Endothelial cell of umbilical vein (primary cell): ENCODE measurements around the gene CMTM7. TPM values are rescaled to one million over a fixed set of nuclear protein-coding genes. Genes with fewer than 3 reads are reported as not detected.

Source experiments
- BruUV-seq: library from RNA; stranded (reverse); fragments of 400-500 nt; replicated peaks from 2 replicates; lab custom pipeline; 2021; lab: Mats Ljungman, UMichigan
- CTCF ChIA-PET: fragments of 300-600, 350-600 bp; sonication (Branson Sonifier 250); formaldehyde crosslinking; loops from one replicate; lab custom pipeline; 2021; ENCODE audit warnings: antibody characterized with exemption, inconsistent platforms; lab: Charles Lee
- POLR2A ChIA-PET: fragments of 300-600, 350-600 bp; sonication (Branson Sonifier 250); formaldehyde crosslinking; loops from one replicate; lab custom pipeline; 2021; ENCODE audit warnings: antibody characterized with exemption, inconsistent platforms; lab: Charles Lee
- DNase-seq: peaks from one replicate; pipeline ENCODE4 v3.0.0-alpha.2; 2011; ENCODE audit warnings: low read depth, low spot score
- FAIRE-seq: peaks from 2 replicates; lab custom pipeline; 2011; peaks lifted over from hg19 to GRCh38; lab: Jason Lieb, UNC
- H2AFZ ChIP-seq: 2 replicates; pipeline ENCODE4 v1.6.0; 2012; ENCODE audit warnings: low read depth, low read length, control low read depth, inconsistent platforms
- H3K27ac ChIP-seq: 2 replicates; pipeline ENCODE4 v1.5.1; 2011; ENCODE audit warnings: low read depth, mild to moderate bottlenecking, control low read depth, low read length, moderate library complexity; ENCODE audit not compliant: insufficient read depth
- H3K27me3 ChIP-seq, 2 experiments: 2 replicates each; pipeline versions ENCODE4 v1.6.0 to v1.6.1; 2011; ENCODE audit warnings: low read length in 2 of 2, mixed read lengths in 1 of 2; ENCODE audit not compliant: control insufficient read depth in 2 of 2, insufficient read depth in 2 of 2
- H3K36me3 ChIP-seq, 2 experiments: 2 replicates in 1 of 2; 3 replicates in 1 of 2; pipeline ENCODE4 v1.5.1; 2011; ENCODE audit warnings: low read length in 2 of 2, mild to moderate bottlenecking in 1 of 2, moderate library complexity in 1 of 2; ENCODE audit not compliant: control insufficient read depth in 2 of 2, insufficient read depth in 2 of 2; ENCODE audit errors: extremely low read depth in 1 of 2
- H3K4me1 ChIP-seq: 3 replicates; pipeline ENCODE4 v1.5.1; 2011; ENCODE audit warnings: mild to moderate bottlenecking, low read length; ENCODE audit not compliant: control insufficient read depth, insufficient read depth; ENCODE audit errors: extremely low read depth
- H3K4me2 ChIP-seq: 2 replicates; pipeline ENCODE4 v1.6.1; 2011; ENCODE audit warnings: low read length, control low read depth, mixed read lengths; ENCODE audit not compliant: insufficient read depth
- H3K4me3 ChIP-seq, 3 experiments: fragments of 200-600 bp in 1 of 3; sonication (generic), shearing (Covaris generic) in 1 of 3; replicated peaks in 1 of 3; 2 replicates each; pipeline ENCODE4 v1.5.1; 2011 to 2016; ENCODE audit warnings: control low read depth in 3 of 3, low read length in 3 of 3, mild to moderate bottlenecking in 2 of 3, inconsistent platforms in 1 of 3, low read depth in 1 of 3, moderate library complexity in 1 of 3; ENCODE audit not compliant: insufficient read depth in 1 of 3
- H3K79me2 ChIP-seq: 2 replicates; pipeline ENCODE4 v1.6.0; 2012; ENCODE audit warnings: low read length, inconsistent platforms; ENCODE audit not compliant: control insufficient read depth, insufficient read depth
- H3K9ac ChIP-seq: replicated peaks from 2 replicates; pipeline ENCODE3; 2011; ENCODE audit warnings: low read length, control low read depth; ENCODE audit not compliant: insufficient read depth; ENCODE audit errors: extremely low read depth
- H3K9me1 ChIP-seq: replicated peaks from 3 replicates; pipeline ENCODE4 v1.6.0; 2011; ENCODE audit warnings: mild to moderate bottlenecking, low read length; ENCODE audit not compliant: control insufficient read depth, insufficient read depth; ENCODE audit errors: extremely low read depth
- H3K9me3 ChIP-seq: replicated peaks from 2 replicates; pipeline ENCODE4 v1.5.1; 2012; ENCODE audit warnings: low read length, inconsistent platforms; ENCODE audit not compliant: control insufficient read depth, insufficient read depth
- H4K20me1 ChIP-seq: replicated peaks from 2 replicates; pipeline ENCODE3; 2011; ENCODE audit warnings: mild to moderate bottlenecking, low read length; ENCODE audit not compliant: control insufficient read depth, insufficient read depth; ENCODE audit errors: extremely low read depth
- CTCF ChIP-seq, 2 donors: IDR thresholded peaks; 1 replicate in 1 of 2; 2 replicates in 1 of 2; pipeline ENCODE4 v1.5.1; 2011; ENCODE audit warnings: low read length in 2 of 2, mild to moderate bottlenecking in 2 of 2, moderate library complexity in 2 of 2, control low read depth in 1 of 2, inconsistent platforms in 1 of 2, low read depth in 1 of 2; ENCODE audit not compliant: insufficient read depth in 1 of 2; ENCODE audit errors: extremely low read depth in 1 of 2
- EZH2 ChIP-seq: IDR thresholded peaks from 2 replicates; pipeline ENCODE4 v1.6.1; 2012; ENCODE audit warnings: borderline replicate concordance, low read depth, mild to moderate bottlenecking, moderate library complexity, low read length, inconsistent platforms; ENCODE audit not compliant: severe bottlenecking
- FOS ChIP-seq: IDR thresholded peaks from 2 replicates; pipeline ENCODE4 v1.6.1; 2011; ENCODE audit warnings: mild to moderate bottlenecking, low read length, moderate library complexity, borderline replicate concordance; ENCODE audit not compliant: insufficient read depth
- GATA2 ChIP-seq: IDR thresholded peaks from 2 replicates; pipeline ENCODE4 v1.7.0; 2011; ENCODE audit warnings: low read depth, mild to moderate bottlenecking, moderate library complexity, mixed read lengths, low read length; ENCODE audit not compliant: insufficient read length, insufficient read depth
- JUN ChIP-seq: IDR thresholded peaks from 2 replicates; pipeline ENCODE4 v1.6.1; 2011; ENCODE audit warnings: borderline replicate concordance, low read depth; ENCODE audit not compliant: insufficient read length, insufficient read depth
- MAX ChIP-seq: IDR thresholded peaks from 2 replicates; pipeline ENCODE4 v1.6.1; 2011; ENCODE audit not compliant: insufficient read depth, insufficient read length
- MYC ChIP-seq: IDR thresholded peaks from one replicate; pipeline ENCODE4 v1.6.1; 2011; ENCODE audit warnings: mild to moderate bottlenecking, low read depth, low read length
- POLR2A ChIP-seq: IDR thresholded peaks from 2 replicates; pipeline ENCODE4 v1.6.1; 2012; ENCODE audit warnings: low read depth, mild to moderate bottlenecking, control low read depth, low read length
- POLR2AphosphoS5 ChIP-seq: IDR thresholded peaks from 2 replicates; pipeline ENCODE4 v1.6.1; 2012; ENCODE audit warnings: low read depth, mild to moderate bottlenecking, control low read depth, low read length, moderate library complexity; ENCODE audit not compliant: insufficient read depth
- dilution Hi-C: fragments of 300-500 bp; cut with MboI; formaldehyde crosslinking; loops from one replicate; pipeline ENCODE4 v1.15.0; 2019; ENCODE audit warnings: low sequenced_read_pairs; ENCODE audit not compliant: extremely low pct_ligation_motif_present
- intact Hi-C: fragments of 100-400 bp; cut with micrococcal nuclease; formaldehyde crosslinking; loops from one replicate; pipeline ENCODE4 v1.10.0; 2022
- polyA plus RNA-seq, 4 experiments: library from polyadenylated mRNA; depleted of rRNA in 3 of 4; stranded (reverse) in 3 of 4; unstranded in 1 of 4; fragments of >200 nt; gene quantifications; 2 replicates each; pipeline versions ENCODE4 v1.2.1 to v1.2.3, GENCODE V29; 2011 to 2012; ENCODE audit warnings: missing spikeins in 1 of 4
- total RNA-seq: library from RNA; stranded (reverse); gene quantifications from 2 replicates; pipeline ENCODE4 v1.2.3, GENCODE V29; 2021

Gene CMTM7
- total and polyA plus RNA-seq, 2 donors (not counting 3 experiments of a cell fraction or from before 2014, with no cell fraction given), result 44.7 to 88.5 TPM

GRCh38 chr3:32434206-32434605 is 42.6 kb downstream of the CMTM7 start:
- H3K79me2 ChIP-seq, result peaks cover 39% of the 10 kb centered on the region
- no peak overlapping the region for H2AFZ ChIP-seq
- no peak overlapping the region for H3K9ac ChIP-seq
- H3K9me1 ChIP-seq, result no peaks in the 10 kb centered on the region
- no peak overlapping the region for H3K4me2 ChIP-seq
- no peaks in the 10 kb centered on the region for H4K20me1 ChIP-seq
- peaks cover 11% of the 10 kb centered on the region for H3K4me1 ChIP-seq
- dilution Hi-C loops, result no loop called here
- TF ChIP-seq CTCF (IDR thresholded peaks at IDR 0.05; ENCODE audit: extremely low read depth in 1 of 2, insufficient read depth in 1 of 2, low read depth in 1 of 2, low read length in 2 of 2) (no peak), POLR2A (no peak), POLR2AphosphoS5 (no peak), JUN (no peak), FOS (no peak), GATA2 (no peak), MYC (no peak), MAX (no peak), EZH2 (no peak)
- H3K27me3 ChIP-seq, result no peaks in the 10 kb centered on the region
- H3K27ac ChIP-seq, result no peak overlapping the region
- DNase-seq, result no peak
- H3K4me3 ChIP-seq, result no peak overlapping the region
- no peaks in the 10 kb centered on the region for H3K36me3 ChIP-seq
- ChIA-PET CTCF (interaction anchor here (0.9 to 2.7 kb wide), 3 partner anchors 12 to 34 kb away, joined by 3 to 10 read pairs (median 3); no protein-coding TSS in a partner anchor), POLR2A (no interaction called here)
- FAIRE-seq, result no peak
- no peaks in the 10 kb centered on the region for H3K9me3 ChIP-seq
- BruUV-seq, result no TSS peak
- intact Hi-C loops, result no loop called here
